Activated CD4-positive, alpha-beta T cell treated with anti-CD3 and anti-CD28 coated beads, Interleukin-2, Interleukin-4, amounts not matched to agents 100 ng/mL and 50 ng/mL, durations not matched to agents 16 hours and 8 hours (primary cell): ENCODE measurements around the gene VPS4A.

ENCODE experiments used
- DNase-seq: peaks from one replicate; pipeline ENCODE4 v3.0.0-alpha.2; 2020; ENCODE audit warnings: low spot score

Gene VPS4A

DNA sequence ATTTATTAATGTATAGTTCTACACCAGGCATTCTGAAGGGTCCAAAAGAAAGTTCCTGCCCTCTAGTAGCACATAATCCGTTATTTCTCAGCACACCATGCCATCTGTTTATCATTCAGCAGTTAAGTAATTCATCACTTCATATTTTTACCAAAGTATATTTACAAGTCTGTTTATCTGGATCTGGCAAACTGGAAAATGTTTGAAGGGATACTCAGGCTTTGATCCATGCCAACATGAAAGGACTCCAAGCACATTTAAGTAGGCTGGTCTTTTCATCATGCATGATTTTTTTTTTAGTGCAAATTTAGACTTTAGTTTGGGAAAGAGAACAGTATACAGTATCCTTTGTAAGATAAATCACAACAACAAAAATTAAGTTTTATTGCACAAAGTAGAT, 4.1 kb upstream of the VPS4A start:
- DNase-seq = no peak

- DNase-seq = no peak
Measured at GRCh38 chr16:69307856-69308255, 3.3 kb upstream of the VPS4A start.

GRCh38 chr16:69309316-69309715, 1.8 kb upstream of the VPS4A start:
- DNase-seq = no peak

DNA sequence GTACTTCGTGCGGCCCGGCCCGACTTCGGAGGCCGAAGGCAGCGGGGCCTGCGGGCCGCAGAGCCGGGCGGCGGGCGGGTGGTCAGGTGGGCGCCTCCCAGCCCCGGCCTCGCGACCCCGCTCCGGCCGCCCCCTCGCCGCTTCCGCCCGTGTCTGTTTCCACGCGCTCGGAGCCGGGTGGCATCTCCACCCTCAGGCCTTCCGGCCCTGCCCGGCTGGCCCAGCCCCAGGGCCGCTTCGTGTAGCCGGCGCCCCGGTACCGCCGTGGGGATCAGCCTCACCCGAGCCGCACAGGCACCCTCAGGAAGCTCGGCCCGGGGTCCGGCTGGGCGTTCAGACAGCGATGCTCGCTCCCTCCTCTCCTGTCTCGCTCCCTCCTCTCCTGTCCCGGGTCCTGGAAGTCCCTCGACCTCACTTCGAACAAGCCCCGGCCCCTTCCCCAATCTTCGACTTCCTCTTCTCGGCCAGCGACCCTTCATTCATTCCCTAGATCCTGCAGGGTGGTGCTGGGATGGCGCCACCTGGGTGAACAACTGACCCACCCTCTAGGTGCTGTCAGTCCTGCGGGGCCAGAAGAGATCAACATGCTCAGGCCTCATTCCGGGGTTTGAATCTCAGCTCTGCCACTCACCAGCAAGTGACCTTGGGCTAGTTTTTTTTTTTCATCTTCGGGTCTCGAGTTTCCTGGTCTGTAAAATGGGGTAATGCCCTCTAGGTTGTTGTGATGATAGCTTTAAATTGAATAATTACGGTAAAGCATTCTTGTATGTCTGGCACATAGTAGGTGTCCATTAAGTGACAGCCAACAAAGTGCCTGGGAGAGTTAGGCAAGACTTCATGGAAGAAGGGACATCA, 610 bp downstream of the VPS4A start:
- DNase-seq = peak; percentile 33

GRCh38 chr16:69313469-69313868, 2.3 kb downstream of the VPS4A start:
- no peak for DNase-seq

GRCh38 chr16:69314534-69314933, 3.4 kb downstream of the VPS4A start:
- no peak for DNase-seq

DNA sequence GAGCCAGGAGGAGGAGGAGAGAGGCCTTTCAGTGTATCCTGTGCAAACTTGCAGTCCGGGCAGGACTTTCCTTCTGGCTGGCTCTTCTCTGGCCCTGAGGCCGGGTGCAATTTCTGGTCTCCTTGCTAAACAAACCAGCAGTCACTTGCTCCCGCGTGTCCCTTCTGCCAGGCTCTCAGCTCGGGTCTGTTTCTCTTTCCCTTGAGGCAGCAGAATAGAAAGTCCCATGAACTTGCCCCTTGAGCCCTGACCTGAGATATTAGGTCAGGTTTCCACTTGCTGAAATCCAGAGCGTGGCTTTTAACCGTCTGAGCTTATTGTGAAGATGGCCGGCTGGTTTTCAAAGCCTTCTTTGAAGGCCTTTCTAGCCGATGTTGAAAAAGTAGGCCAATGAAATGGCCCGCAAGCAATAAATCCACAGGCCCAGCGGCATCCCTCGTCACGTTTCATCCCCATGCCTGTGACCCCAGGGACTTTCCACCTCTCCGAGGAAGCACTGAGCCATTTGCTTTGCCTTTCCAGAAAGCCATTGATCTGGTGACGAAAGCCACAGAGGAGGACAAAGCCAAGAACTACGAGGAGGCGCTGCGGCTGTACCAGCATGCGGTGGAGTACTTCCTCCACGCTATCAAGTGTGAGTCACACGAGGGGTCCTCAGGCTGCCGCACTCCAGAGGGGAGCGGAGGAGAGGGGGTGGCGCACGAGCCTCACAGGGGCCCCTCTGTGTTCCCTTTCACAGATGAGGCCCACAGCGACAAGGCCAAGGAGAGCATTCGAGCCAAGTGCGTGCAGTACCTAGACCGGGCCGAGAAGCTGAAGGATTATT, 4.5 kb downstream of the VPS4A start:
- DNase-seq = no peak

- DNase-seq = no peak
Measured at GRCh38 chr16:69316595-69317034, 5.5 kb downstream of the VPS4A start.

DNA sequence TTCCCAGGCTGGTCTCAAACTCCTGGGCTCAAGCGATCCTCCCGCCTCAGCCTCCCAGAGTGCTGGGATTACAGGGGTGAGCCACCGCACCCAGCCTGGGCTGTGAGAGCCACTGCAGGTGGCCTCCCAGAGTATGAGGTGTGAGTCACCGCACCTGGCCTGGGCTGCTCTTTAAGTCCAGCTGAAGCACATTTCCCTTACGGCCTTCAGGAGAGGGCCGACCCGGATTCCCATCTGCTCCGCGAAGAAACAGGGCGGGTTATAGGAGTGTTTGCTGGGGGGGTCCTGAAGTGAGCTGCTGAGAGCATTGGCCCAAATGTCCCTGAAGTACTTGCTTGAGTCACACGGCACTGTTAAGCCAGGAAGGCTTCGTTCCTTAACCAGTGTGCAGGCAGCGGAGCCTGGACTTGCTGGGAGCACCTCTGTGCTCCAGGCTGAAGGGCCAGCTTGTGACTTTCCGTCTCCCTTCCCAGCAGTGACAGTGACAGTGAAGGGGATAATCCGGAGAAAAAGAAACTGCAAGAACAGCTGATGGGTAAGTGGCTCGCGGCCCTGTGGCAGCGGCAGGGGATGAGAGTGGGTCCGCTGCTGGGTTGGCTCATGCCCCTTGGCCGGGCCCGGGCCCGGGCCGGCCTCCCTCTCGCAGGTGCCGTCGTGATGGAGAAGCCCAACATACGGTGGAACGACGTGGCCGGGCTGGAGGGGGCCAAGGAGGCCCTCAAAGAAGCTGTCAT, 7.2 kb downstream of the VPS4A start:
- no peak for DNase-seq

GRCh38 chr16:69318911-69319289, 7.8 kb downstream of the VPS4A start:
- DNase-seq = no peak

GRCh38 chr16:69319381-69319780, 8.2 kb downstream of the VPS4A start:
- no peak for DNase-seq

DNA sequence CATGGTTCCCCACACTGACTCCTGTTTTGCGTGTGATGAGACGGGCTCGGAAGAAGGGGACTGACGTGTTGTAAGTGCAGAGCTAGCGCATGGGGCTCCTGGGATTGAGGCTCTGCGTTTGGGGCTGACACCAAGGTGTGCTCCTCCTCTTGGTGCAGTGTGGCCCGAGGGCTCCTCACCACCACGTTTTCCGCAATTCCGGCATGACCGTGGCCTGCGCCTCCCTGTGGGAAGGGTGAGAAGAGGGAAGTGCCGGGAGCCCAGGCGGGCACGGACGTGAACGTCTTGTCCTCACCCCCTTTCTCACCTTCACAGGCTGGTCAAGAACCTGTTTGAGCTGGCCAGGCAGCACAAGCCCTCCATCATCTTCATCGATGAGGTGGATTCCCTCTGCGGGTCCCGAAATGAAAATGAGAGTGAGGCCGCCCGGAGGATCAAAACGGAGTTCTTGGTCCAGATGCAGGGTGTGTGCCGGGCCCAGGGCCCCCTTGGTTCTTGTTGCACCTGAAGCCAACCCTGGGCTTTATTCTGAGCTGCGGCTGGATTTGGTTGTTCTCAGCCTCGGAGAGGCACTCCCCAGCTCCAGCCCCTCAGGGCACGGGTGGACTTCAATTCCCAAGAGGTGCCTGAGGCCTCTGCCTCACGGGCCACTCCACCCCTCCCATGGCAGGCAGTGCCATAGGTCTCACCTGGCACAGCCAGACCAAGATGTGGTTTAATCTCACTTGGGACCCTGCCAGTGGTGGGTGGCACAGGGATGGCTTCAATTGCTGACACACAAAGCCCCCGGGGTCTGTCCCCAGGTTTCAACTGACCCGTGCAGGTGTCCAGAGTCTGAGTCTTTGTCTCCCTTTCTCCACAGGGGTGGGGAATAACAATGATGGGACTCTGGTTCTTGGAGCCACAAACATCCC, 8.9 kb downstream of the VPS4A start:
- DNase-seq = no peak

GRCh38 chr16:69320740-69321073, 9.6 kb downstream of the VPS4A start:
- no peak for DNase-seq

DNA sequence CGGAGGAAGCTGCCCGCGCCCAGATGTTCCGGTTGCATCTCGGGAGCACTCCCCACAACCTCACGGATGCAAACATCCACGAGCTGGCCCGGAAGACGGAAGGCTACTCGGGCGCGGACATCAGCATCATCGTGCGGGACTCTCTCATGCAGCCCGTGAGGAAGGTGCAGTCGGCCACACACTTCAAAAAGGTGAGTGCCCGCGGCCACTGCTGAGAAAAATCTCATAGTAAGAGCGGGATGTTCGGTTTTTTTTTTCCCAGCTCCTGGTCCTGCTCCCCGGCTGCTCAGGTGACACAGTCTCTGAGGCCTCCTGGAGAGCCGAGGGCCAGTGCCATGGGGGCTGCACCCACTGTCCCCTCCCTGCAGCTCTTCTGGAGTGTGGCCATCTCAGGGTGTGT, 9.9 kb downstream of the VPS4A start:
- no peak for DNase-seq

- DNase-seq = no peak
Measured at GRCh38 chr16:69322343-69322742, 11.2 kb downstream of the VPS4A start.

DNA sequence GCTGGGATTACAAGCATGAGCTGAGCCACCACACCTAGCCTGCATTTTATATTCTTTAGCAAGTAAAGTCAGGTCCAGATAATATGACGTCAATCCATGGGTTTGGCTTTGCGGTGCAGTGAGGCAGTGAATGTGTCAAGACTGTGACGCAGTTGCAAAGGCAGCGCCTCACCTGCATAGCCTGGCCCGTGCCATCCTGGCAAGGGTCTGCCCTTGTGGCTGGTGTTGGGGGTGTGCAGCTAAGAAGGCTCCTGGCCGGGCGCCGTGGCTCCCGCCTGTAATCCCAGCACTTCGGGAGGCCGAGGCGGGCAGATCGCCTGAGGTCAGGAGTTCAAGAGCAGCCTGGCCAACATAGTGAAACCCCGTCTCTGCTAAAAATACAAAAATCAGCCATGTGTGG, 12.3 kb downstream of the VPS4A start:
- no peak for DNase-seq

GRCh38 chr16:69324013-69324531, 12.9 kb downstream of the VPS4A start:
- no peak for DNase-seq

GRCh38 chr16:69324585-69325253, 13.6 kb downstream of the VPS4A start:
- DNase-seq = no peak

GRCh38 chr16:69325784-69326171, 14.6 kb downstream of the VPS4A start:
- no peak for DNase-seq

DNA sequence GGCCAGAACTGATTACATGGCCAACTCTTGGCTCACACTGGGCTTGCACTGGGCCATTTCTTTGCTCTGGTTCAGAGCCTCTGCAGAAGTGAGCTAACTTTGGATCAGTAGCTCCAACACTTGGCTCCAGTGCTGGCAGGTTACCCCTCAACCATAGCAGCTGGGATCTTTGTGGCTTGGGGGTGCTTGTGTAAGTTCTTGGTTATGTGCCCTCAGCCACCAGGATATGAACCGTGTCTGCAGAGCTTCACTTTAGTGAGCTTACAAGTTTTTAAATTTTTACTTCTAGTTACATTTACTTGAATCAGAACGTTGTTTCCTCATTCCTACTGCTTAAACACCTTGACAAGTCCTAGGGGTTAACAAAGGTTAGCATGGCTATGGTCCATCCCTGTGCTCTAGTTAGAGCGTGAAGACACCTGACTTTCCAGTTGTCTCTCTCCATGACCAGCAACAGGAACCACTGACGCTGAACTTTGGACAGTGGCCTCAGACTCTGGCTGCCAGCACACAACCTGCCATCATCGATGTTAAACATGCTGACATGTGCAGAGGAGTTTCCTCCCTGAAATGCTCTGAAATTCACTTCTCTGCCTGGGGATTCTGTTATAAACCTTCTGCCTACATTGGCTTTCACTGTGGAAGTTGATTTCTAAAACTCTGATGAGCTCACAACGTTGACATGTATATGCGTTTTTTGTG, 15.2 kb downstream of the VPS4A start:
- DNase-seq = no peak
